Subcutaneous abdominal adipose tissue (tissue), 5 donors: ENCODE measurements around the gene LARGE1.

ENCODE experiments used
- H3K27ac ChIP-seq: one replicate; pipeline ENCODE4 v1.7.0; 2013; ENCODE audit warnings: low read depth, mild to moderate bottlenecking, inconsistent platforms, low read length, moderate library complexity
- H3K27me3 ChIP-seq, 5 donors: one replicate each; pipeline ENCODE4 v1.7.0; 2013; ENCODE audit warnings: low read length in 5 of 5, inconsistent platforms in 1 of 5; ENCODE audit not compliant: control insufficient read depth in 5 of 5, insufficient read depth in 4 of 5
- H3K36me3 ChIP-seq, 5 donors: one replicate each; pipeline ENCODE4 v1.7.0; 2013; ENCODE audit warnings: low read length in 5 of 5; ENCODE audit not compliant: control insufficient read depth in 5 of 5, insufficient read depth in 5 of 5
- H3K4me1 ChIP-seq, 5 donors: one replicate each; pipeline ENCODE4 v1.7.0; 2013; ENCODE audit warnings: low read length in 5 of 5, mild to moderate bottlenecking in 3 of 5, moderate library complexity in 1 of 5; ENCODE audit not compliant: control insufficient read depth in 5 of 5, insufficient read depth in 5 of 5
- H3K4me3 ChIP-seq, 5 donors: one replicate each; pipeline ENCODE4 v1.7.0; 2013; ENCODE audit warnings: low read length in 5 of 5, low read depth in 1 of 5
- H3K9ac ChIP-seq, 5 donors: one replicate each; pipeline ENCODE4 v1.7.0; 2013; ENCODE audit warnings: low read length in 5 of 5, mild to moderate bottlenecking in 4 of 5, moderate library complexity in 3 of 5
- H3K9me3 ChIP-seq, 5 donors: one replicate each; pipeline ENCODE4 v1.7.0; 2013; ENCODE audit warnings: low read length in 5 of 5; ENCODE audit not compliant: control insufficient read depth in 5 of 5
- donor health status: healthy.
- donor health status: healthy.
- donor health status: healthy.
- donor health status: healthy.
- donor health status: healthy.

Gene LARGE1

GRCh38 chr22:33303099-33303498 lies 617.2 kb downstream of the LARGE1 start:
- peaks cover 0 to 4% (median 0%) of the 10 kb centered on the region in 5 donors for H3K27me3 ChIP-seq
- peaks cover 0 to 8% (median 4%) of the 10 kb centered on the region in 5 donors for H3K36me3 ChIP-seq
- no peak overlapping the region for H3K9ac ChIP-seq
- H3K9me3 ChIP-seq: no peaks in the 10 kb centered on the region
- no peak overlapping the region for H3K27ac ChIP-seq
- peaks cover 0 to 15% (median 11%) of the 10 kb centered on the region in 5 donors for H3K4me1 ChIP-seq
- H3K4me3 ChIP-seq: no peak overlapping the region

- Histone ChIP-seq H3K9me3 (no peaks in the 10 kb centered on the region), H3K4me1 (peaks cover 0 to 15% (median 11%) of the 10 kb centered on the region in 5 donors), H3K27ac (no peak overlapping the region), H3K9ac (peak overlapping the region in 1 of 5 donors; percentile 23), H3K36me3 (peaks cover 0 to 8% (median 4%) of the 10 kb centered on the region in 5 donors), H3K27me3 (peaks cover 0 to 4% (median 0%) of the 10 kb centered on the region in 5 donors), H3K4me3 (peak overlapping the region in 1 of 5 donors; percentile 22)
Observed at GRCh38 chr22:33302549-33302948, 617.7 kb downstream of the LARGE1 start.

- no peak overlapping the region for H3K27ac ChIP-seq
- H3K27me3 ChIP-seq: peaks cover 0 to 4% (median 0%) of the 10 kb centered on the region in 5 donors
- peaks cover 0 to 15% (median 11%) of the 10 kb centered on the region in 5 donors for H3K4me1 ChIP-seq
- peak overlapping the region in 1 of 5 donors; percentile 23 for H3K9ac ChIP-seq
- H3K9me3 ChIP-seq: no peaks in the 10 kb centered on the region
- H3K36me3 ChIP-seq: peaks cover 0 to 8% (median 4%) of the 10 kb centered on the region in 5 donors
- peak overlapping the region in 4 of 5 donors; percentile 22 to 36 (median 29) for H3K4me3 ChIP-seq
Observed at GRCh38 chr22:33302049-33302545, 618.2 kb downstream of the LARGE1 start.

- Histone ChIP-seq H3K36me3 (peaks cover 0 to 11% (median 8%) of the 10 kb centered on the region in 5 donors), H3K27ac (no peak overlapping the region), H3K4me3 (no peak overlapping the region), H3K9ac (no peak overlapping the region), H3K27me3 (peaks cover 0 to 4% (median 0%) of the 10 kb centered on the region in 5 donors), H3K4me1 (peaks cover 0 to 15% (median 11%) of the 10 kb centered on the region in 5 donors), H3K9me3 (no peaks in the 10 kb centered on the region)
Observed at GRCh38 chr22:33300165-33300564, 620.1 kb downstream of the LARGE1 start.

DNA sequence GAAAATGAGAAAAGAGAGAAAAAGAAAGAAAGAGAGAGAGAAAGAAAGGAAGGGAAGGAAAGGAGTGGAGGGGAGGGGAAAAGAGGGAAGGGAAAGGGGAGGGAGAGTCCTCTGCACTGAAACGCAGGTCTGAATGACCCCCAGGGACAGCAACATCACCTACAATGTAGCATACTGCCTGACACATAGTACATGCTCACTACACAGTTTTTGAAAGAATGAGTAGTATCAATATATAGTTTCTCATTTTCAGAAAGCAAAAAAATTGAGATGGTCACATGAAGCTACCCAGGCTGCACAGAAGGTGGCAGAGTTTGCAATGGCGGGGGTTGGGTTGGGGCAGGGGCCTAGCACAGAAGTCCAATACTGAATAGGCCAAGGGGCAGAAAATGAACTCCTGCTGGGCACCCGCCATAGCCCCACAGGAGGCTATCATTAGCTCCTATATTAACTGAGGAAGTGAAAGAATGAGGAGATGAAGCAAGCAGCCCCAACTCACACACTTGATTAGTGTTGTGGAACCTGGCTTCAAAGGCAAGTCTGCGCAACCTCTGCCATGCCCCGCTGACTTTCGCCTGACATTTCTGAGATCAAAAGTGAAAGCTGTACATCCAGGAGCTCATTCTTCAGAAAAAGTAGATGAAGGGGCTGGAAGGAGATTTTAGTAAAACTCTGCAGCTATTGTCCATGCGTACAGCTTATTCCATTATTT lies 620.9 kb downstream of the LARGE1 start:
- no peaks in the 10 kb centered on the region for H3K9me3 ChIP-seq
- H3K4me3 ChIP-seq: no peak overlapping the region
- no peak overlapping the region for H3K9ac ChIP-seq
- no peak overlapping the region for H3K27ac ChIP-seq
- peaks cover 0 to 4% (median 0%) of the 10 kb centered on the region in 5 donors for H3K27me3 ChIP-seq
- H3K36me3 ChIP-seq: peaks cover 0 to 14% (median 10%) of the 10 kb centered on the region in 5 donors
- H3K4me1 ChIP-seq: peaks cover 0 to 15% (median 11%) of the 10 kb centered on the region in 5 donors

- peaks cover 0 to 2% (median 1%) of the 10 kb centered on the region in 5 donors for H3K4me1 ChIP-seq
- H3K9me3 ChIP-seq: no peaks in the 10 kb centered on the region
- H3K36me3 ChIP-seq: peaks cover 0 to 10% (median 7%) of the 10 kb centered on the region in 5 donors
- no peak overlapping the region for H3K27ac ChIP-seq
- H3K9ac ChIP-seq: no peak overlapping the region
- H3K27me3 ChIP-seq: no peaks in the 10 kb centered on the region
- no peak overlapping the region for H3K4me3 ChIP-seq
Observed at GRCh38 chr22:33296941-33297340, 623.3 kb downstream of the LARGE1 start.

DNA sequence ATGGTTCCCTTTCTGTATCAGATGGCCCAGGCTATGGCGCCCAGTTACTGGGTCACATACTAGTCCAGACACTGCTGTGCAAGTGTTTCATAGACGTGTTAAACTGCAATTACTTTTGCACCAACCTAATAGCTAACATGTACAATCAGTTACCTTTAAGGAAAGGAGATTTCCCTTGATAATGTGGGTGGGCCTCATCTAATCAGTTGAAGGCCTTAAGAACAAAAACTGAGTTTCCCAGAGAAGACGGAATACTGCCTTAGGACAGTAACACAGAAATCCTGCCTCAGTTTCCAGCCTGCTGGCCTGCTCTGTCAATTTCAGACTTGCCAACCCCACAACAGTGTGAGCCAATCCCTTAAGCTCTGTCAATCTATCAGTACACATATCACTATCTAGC lies 632.2 kb downstream of the LARGE1 start:
- no peak overlapping the region for H3K4me3 ChIP-seq
- no peaks in the 10 kb centered on the region for H3K4me1 ChIP-seq
- no peaks in the 10 kb centered on the region for H3K9me3 ChIP-seq
- no peak overlapping the region for H3K9ac ChIP-seq
- no peaks in the 10 kb centered on the region for H3K27me3 ChIP-seq
- H3K36me3 ChIP-seq: peaks cover 0 to 12% (median 2%) of the 10 kb centered on the region in 5 donors
- H3K27ac ChIP-seq: no peak overlapping the region

DNA sequence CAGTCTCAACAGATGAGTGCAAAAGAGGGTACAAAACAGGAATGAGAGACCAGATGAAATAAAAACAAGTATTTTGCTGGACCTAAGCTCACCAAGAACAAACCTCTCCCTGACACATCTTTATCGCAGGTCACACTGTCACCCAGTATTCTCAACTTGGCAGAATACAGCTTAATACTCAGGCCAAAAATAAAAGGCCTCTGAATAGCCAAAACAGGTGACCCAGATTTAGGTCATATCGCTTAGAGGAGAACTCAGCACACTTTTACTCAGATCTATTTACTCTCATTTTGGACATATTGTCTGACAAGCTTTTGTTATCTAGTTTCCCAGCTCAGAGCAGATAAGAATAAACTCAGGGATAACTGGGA lies 645.2 kb downstream of the LARGE1 start:
- Histone ChIP-seq H3K9ac (no peak overlapping the region), H3K27ac (no peak overlapping the region)

DNA sequence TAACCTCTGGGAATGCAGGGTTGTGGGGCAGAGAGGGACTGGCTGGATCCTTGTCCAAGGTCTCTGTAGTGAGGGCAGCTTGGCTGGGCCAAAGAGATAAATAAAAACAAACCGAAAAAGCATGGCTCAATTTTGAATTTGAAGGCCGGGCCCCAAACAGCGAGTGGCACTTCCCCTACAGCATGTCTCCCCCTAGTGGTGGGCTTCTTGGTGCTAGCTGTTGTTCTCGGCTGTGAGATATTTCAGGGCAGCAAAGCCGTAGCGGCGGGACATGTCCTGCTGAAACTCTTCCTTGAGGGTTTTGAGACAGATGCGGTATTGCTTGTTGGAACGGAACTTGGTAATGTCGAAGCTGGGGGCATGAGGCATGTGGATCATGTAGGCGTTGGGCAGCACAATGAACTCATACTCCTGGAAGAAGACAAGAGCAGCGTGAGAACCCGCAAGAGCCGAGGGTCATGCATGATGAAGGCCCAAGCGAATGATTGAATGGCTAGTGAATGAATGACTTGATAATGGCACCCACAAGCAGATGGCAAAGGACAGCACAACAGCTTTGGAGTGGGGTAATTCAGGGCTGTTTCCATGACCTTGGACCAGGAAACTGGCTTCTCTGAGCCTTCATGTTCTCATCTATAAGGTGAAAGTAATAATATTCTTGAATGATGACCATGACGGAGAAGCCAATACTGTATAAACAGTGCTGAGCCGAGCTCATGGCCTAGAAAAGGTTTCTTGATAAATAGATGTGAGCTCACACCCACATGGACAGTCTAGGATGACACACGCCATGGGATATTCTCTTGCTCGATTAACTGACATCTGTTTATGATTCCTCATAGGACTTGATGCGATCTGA lies 645.8 kb downstream of the LARGE1 start:
- Histone ChIP-seq H3K4me1 (peaks cover 0 to 10% (median 9%) of the 10 kb centered on the region in 5 donors), H3K27me3 (no peaks in the 10 kb centered on the region), H3K9me3 (no peaks in the 10 kb centered on the region), H3K9ac (no peak overlapping the region), H3K36me3 (peaks cover 0 to 15% (median 8%) of the 10 kb centered on the region in 5 donors), H3K27ac (no peak overlapping the region), H3K4me3 (no peak overlapping the region)

More for the DNA sequence above, 645.2 kb downstream of the LARGE1 start:
- Histone ChIP-seq H3K9me3 (no peaks in the 10 kb centered on the region), H3K36me3 (peaks cover 0 to 15% (median 8%) of the 10 kb centered on the region in 5 donors), H3K4me3 (no peak overlapping the region), H3K27me3 (no peaks in the 10 kb centered on the region), H3K4me1 (peaks cover 0 to 10% (median 9%) of the 10 kb centered on the region in 5 donors)
